WTC11 (cell line): Measurements from ENCODE around the gene NFIX. TPM values are rescaled to one million over a fixed set of nuclear protein-coding genes. Genes with fewer than 3 reads are reported as not detected.

Experiments
- ATAC-seq: fragments of 200-7000 bp; cut with Tn5 transposase; 2 replicates; pipeline ENCODE4 v1.10.0; 2021; ENCODE audit warnings: mild to moderate bottlenecking, moderate library complexity
- CTCF ChIA-PET: fragments of 300-600 bp; sonication (Branson Sonifier 250); formaldehyde crosslinking; loops from one replicate; lab custom pipeline; 2021; ENCODE audit warnings: antibody characterized with exemption; lab: Charles Lee
- POLR2A ChIA-PET: fragments of 350-600 bp; sonication (Branson Sonifier 250); formaldehyde crosslinking; loops from one replicate; lab custom pipeline; 2021; ENCODE audit warnings: antibody characterized with exemption; lab: Charles Lee
- DNase-seq: peaks from one replicate; pipeline ENCODE4 v3.0.0; 2021; ENCODE audit warnings: low spot score
- H3K27ac Mint-ChIP-seq: 2 replicates; pipeline ENCODE4 v1.8.0; 2021; ENCODE audit warnings: mixed read lengths
- H3K27me3 Mint-ChIP-seq: 2 replicates; pipeline ENCODE4 v1.8.0; 2021; ENCODE audit warnings: low read depth, mild to moderate bottlenecking, moderate library complexity, mixed read lengths
- H3K36me3 Mint-ChIP-seq: 2 replicates; pipeline ENCODE4 v1.8.0; 2021; ENCODE audit warnings: mixed read lengths
- H3K4me1 Mint-ChIP-seq: 2 replicates; pipeline ENCODE4 v1.8.0; 2022; ENCODE audit warnings: mixed read lengths
- H3K4me3 Mint-ChIP-seq: 2 replicates; pipeline ENCODE4 v1.8.0; 2021; ENCODE audit warnings: mild to moderate bottlenecking, moderate library complexity, mixed read lengths
- H3K9me3 Mint-ChIP-seq: 2 replicates; pipeline ENCODE4 v1.8.0; 2021; ENCODE audit warnings: mixed read lengths
- ETV6 ChIP-seq: sonication (generic); formaldehyde crosslinking; IDR thresholded peaks from 2 replicates; pipeline ENCODE4 v1.8.1; 2022; ENCODE audit warnings: mild to moderate bottlenecking, missing genetic modification reagents
- FOXK1 ChIP-seq: sonication (generic); formaldehyde crosslinking; IDR thresholded peaks from 2 replicates; pipeline ENCODE4 v1.8.0; 2022; ENCODE audit warnings: mild to moderate bottlenecking, moderate library complexity, missing genetic modification reagents
- FOXP1 ChIP-seq: sonication (generic); formaldehyde crosslinking; IDR thresholded peaks from 2 replicates; pipeline ENCODE4 v1.8.0; 2022; ENCODE audit warnings: missing genetic modification reagents, mild to moderate bottlenecking, moderate library complexity, borderline replicate concordance
- GRHL2 ChIP-seq: fragments of 250-450 bp; sonication (Bioruptor Pico); IDR thresholded peaks from 2 replicates; pipeline ENCODE4 v1.8.0; 2022; ENCODE audit warnings: mild to moderate bottlenecking, moderate library complexity; ENCODE audit not compliant: insufficient replicate concordance, severe bottlenecking
- JAZF1 ChIP-seq: fragments of 250-450 bp; sonication (Bioruptor Pico); IDR thresholded peaks from 2 replicates; pipeline ENCODE4 v1.9.0; 2021; ENCODE audit warnings: moderate library complexity, mild to moderate bottlenecking, inconsistent platforms
- MYBL2 ChIP-seq: sonication (generic); formaldehyde crosslinking; IDR thresholded peaks from 2 replicates; pipeline ENCODE4 v1.8.1; 2023; ENCODE audit warnings: mild to moderate bottlenecking, moderate library complexity, missing genetic modification reagents
- NR1H2 ChIP-seq: sonication (generic); formaldehyde crosslinking; IDR thresholded peaks from 2 replicates; pipeline ENCODE4 v1.9.0; 2021; ENCODE audit warnings: mild to moderate bottlenecking, moderate library complexity, missing genetic modification reagents
- RELA ChIP-seq: sonication (generic); formaldehyde crosslinking; IDR thresholded peaks from 2 replicates; pipeline ENCODE4 v1.8.1; 2022; ENCODE audit warnings: missing genetic modification reagents, mild to moderate bottlenecking, borderline replicate concordance
- TP53 ChIP-seq: sonication (generic); formaldehyde crosslinking; IDR thresholded peaks from 2 replicates; pipeline ENCODE4 v1.8.1; 2023; ENCODE audit warnings: mild to moderate bottlenecking, missing genetic modification reagents
- ZNF263 ChIP-seq: sonication (generic); formaldehyde crosslinking; IDR thresholded peaks from 2 replicates; pipeline ENCODE4 v1.8.1; 2022; ENCODE audit warnings: low read depth, mild to moderate bottlenecking, moderate library complexity, missing genetic modification reagents
- total RNA-seq: library from RNA; stranded (reverse); gene quantifications from 3 replicates; pipeline ENCODE4 v1.2.3, GENCODE V29; 2021
- TF ChIP-seq, protein P1 (sequence below): sonication (generic); formaldehyde crosslinking; IDR thresholded peaks from 2 replicates; pipeline ENCODE4 v1.8.1; 2023; ENCODE audit warnings: mild to moderate bottlenecking, moderate library complexity, missing genetic modification reagents
- TF ChIP-seq, protein P2 (sequence below): sonication (generic); formaldehyde crosslinking; IDR thresholded peaks from 2 replicates; pipeline ENCODE4 v1.8.0; 2022; ENCODE audit warnings: mild to moderate bottlenecking, missing genetic modification reagents
- TF ChIP-seq, protein P3 (sequence below): sonication (generic); formaldehyde crosslinking; IDR thresholded peaks from 2 replicates; pipeline ENCODE4 v1.8.1; 2022; ENCODE audit warnings: missing genetic modification reagents, borderline replicate concordance
- TF ChIP-seq, protein P4 (sequence below): fragments of 250-450 bp; sonication (Bioruptor Pico); IDR thresholded peaks from 2 replicates; pipeline ENCODE4 v1.9.0; 2021; ENCODE audit warnings: mild to moderate bottlenecking
- TF ChIP-seq, protein P5 (sequence below): fragments of 250-450 bp; sonication (Bioruptor Pico); IDR thresholded peaks from 2 replicates; pipeline ENCODE4 v2.1.2; 2022; ENCODE audit warnings: mild to moderate bottlenecking, moderate library complexity
- TF ChIP-seq, protein P6 (sequence below): sonication (generic); formaldehyde crosslinking; IDR thresholded peaks from 2 replicates; pipeline ENCODE4 v1.8.1; 2022; ENCODE audit warnings: low read depth, missing genetic modification reagents, borderline replicate concordance
- TF ChIP-seq, protein P7 (sequence below): sonication (generic); formaldehyde crosslinking; IDR thresholded peaks from 2 replicates; pipeline ENCODE4 v1.8.1; 2023; ENCODE audit warnings: mild to moderate bottlenecking, missing genetic modification reagents, moderate library complexity
- TF ChIP-seq, protein P8 (sequence below): sonication (generic); formaldehyde crosslinking; IDR thresholded peaks from 2 replicates; pipeline ENCODE4 v1.8.1; 2023; ENCODE audit warnings: mild to moderate bottlenecking, missing genetic modification reagents

NFIX gene
- total RNA-seq, 1 experiment from 2014 or later = 1.4 TPM

DNA sequence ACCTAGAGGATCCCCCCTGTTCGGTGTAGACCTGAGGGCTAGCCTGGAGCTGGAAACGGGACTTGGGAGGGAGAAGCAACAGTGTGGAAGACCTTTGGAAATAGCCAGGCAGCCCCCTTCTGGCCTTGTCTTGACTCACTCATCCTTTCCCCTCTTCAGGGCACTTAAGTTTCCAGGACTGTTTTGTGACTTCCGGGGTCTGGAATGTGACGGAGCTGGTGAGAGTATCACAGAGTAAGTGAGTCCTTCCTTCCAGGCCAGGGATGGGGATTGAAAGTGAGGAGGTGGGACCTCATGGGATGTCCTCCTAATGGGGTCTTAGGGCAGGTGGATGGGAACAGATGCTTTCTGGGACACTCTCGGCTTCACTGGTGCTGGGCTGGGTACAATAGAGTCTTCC lies 78.0 kb downstream of the NFIX start:
- DNase-seq (no peak), ATAC-seq (no peak)
- H3K4me3 Mint-ChIP-seq = no peak overlapping the region
- CTCF ChIA-PET = interaction anchor here (1.2 to 20.5 kb wide), 6 partner anchors 15 to 108 kb away, joined by 6 to 294 read pairs (median 12); no protein-coding TSS in a partner anchor
- no peaks in the 10 kb centered on the region for H3K36me3 Mint-ChIP-seq
- H3K27ac Mint-ChIP-seq = no peak overlapping the region
- TF ChIP-seq JAZF1 (no peak), NR1H2 (no peak), GRHL2 (CRISPR knock-in tag) (no peak), RELA (no peak), ETV6 (CRISPR knock-in tag) (no peak), FOXP1 (CRISPR knock-in tag) (no peak), ZNF263 (no peak), TP53 (no peak), MYBL2 (CRISPR knock-in tag) (no peak), FOXK1 (CRISPR knock-in tag) (no peak)
- TF ChIP-seq, protein P1, sequence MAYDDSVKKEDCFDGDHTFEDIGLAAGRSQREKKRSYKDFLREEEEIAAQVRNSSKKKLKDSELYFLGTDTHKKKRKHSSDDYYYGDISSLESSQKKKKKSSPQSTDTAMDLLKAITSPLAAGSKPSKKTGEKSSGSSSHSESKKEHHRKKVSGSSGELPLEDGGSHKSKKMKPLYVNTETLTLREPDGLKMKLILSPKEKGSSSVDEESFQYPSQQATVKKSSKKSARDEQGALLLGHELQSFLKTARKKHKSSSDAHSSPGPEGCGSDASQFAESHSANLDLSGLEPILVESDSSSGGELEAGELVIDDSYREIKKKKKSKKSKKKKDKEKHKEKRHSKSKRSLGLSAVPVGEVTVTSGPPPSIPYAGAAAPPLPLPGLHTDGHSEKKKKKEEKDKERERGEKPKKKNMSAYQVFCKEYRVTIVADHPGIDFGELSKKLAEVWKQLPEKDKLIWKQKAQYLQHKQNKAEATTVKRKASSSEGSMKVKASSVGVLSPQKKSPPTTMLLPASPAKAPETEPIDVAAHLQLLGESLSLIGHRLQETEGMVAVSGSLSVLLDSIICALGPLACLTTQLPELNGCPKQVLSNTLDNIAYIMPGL (CRISPR knock-in tag) = no peak
- TF ChIP-seq, protein P2, sequence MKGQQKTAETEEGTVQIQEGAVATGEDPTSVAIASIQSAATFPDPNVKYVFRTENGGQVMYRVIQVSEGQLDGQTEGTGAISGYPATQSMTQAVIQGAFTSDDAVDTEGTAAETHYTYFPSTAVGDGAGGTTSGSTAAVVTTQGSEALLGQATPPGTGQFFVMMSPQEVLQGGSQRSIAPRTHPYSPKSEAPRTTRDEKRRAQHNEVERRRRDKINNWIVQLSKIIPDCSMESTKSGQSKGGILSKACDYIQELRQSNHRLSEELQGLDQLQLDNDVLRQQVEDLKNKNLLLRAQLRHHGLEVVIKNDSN = no peak
- TF ChIP-seq, protein P3, sequence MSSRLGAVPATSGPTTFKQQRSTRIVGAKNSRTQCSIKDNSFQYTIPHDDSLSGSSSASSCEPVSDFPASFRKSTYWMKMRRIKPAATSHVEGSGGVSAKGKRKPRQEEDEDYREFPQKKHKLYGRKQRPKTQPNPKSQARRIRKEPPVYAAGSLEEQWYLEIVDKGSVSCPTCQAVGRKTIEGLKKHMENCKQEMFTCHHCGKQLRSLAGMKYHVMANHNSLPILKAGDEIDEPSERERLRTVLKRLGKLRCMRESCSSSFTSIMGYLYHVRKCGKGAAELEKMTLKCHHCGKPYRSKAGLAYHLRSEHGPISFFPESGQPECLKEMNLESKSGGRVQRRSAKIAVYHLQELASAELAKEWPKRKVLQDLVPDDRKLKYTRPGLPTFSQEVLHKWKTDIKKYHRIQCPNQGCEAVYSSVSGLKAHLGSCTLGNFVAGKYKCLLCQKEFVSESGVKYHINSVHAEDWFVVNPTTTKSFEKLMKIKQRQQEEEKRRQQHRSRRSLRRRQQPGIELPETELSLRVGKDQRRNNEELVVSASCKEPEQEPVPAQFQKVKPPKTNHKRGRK = no peak
- TF ChIP-seq, protein P4, sequence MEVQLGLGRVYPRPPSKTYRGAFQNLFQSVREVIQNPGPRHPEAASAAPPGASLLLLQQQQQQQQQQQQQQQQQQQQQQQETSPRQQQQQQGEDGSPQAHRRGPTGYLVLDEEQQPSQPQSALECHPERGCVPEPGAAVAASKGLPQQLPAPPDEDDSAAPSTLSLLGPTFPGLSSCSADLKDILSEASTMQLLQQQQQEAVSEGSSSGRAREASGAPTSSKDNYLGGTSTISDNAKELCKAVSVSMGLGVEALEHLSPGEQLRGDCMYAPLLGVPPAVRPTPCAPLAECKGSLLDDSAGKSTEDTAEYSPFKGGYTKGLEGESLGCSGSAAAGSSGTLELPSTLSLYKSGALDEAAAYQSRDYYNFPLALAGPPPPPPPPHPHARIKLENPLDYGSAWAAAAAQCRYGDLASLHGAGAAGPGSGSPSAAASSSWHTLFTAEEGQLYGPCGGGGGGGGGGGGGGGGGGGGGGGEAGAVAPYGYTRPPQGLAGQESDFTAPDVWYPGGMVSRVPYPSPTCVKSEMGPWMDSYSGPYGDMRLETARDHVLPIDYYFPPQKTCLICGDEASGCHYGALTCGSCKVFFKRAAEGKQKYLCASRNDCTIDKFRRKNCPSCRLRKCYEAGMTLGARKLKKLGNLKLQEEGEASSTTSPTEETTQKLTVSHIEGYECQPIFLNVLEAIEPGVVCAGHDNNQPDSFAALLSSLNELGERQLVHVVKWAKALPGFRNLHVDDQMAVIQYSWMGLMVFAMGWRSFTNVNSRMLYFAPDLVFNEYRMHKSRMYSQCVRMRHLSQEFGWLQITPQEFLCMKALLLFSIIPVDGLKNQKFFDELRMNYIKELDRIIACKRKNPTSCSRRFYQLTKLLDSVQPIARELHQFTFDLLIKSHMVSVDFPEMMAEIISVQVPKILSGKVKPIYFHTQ (CRISPR knock-in tag) = no peak
- TF ChIP-seq, protein P5, sequence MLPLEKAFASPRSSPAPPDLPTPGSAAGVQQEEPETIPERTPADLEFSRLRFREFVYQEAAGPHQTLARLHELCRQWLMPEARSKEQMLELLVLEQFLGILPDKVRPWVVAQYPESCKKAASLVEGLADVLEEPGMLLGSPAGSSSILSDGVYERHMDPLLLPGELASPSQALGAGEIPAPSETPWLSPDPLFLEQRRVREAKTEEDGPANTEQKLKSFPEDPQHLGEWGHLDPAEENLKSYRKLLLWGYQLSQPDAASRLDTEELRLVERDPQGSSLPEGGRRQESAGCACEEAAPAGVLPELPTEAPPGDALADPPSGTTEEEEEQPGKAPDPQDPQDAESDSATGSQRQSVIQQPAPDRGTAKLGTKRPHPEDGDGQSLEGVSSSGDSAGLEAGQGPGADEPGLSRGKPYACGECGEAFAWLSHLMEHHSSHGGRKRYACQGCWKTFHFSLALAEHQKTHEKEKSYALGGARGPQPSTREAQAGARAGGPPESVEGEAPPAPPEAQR (CRISPR knock-in tag) = no peak
- TF ChIP-seq, protein P6, sequence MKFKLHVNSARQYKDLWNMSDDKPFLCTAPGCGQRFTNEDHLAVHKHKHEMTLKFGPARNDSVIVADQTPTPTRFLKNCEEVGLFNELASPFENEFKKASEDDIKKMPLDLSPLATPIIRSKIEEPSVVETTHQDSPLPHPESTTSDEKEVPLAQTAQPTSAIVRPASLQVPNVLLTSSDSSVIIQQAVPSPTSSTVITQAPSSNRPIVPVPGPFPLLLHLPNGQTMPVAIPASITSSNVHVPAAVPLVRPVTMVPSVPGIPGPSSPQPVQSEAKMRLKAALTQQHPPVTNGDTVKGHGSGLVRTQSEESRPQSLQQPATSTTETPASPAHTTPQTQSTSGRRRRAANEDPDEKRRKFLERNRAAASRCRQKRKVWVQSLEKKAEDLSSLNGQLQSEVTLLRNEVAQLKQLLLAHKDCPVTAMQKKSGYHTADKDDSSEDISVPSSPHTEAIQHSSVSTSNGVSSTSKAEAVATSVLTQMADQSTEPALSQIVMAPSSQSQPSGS (CRISPR knock-in tag) = no peak
- TF ChIP-seq, protein P7, sequence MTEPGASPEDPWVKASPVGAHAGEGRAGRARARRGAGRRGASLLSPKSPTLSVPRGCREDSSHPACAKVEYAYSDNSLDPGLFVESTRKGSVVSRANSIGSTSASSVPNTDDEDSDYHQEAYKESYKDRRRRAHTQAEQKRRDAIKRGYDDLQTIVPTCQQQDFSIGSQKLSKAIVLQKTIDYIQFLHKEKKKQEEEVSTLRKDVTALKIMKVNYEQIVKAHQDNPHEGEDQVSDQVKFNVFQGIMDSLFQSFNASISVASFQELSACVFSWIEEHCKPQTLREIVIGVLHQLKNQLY (CRISPR knock-in tag) = no peak
- TF ChIP-seq, protein P8, sequence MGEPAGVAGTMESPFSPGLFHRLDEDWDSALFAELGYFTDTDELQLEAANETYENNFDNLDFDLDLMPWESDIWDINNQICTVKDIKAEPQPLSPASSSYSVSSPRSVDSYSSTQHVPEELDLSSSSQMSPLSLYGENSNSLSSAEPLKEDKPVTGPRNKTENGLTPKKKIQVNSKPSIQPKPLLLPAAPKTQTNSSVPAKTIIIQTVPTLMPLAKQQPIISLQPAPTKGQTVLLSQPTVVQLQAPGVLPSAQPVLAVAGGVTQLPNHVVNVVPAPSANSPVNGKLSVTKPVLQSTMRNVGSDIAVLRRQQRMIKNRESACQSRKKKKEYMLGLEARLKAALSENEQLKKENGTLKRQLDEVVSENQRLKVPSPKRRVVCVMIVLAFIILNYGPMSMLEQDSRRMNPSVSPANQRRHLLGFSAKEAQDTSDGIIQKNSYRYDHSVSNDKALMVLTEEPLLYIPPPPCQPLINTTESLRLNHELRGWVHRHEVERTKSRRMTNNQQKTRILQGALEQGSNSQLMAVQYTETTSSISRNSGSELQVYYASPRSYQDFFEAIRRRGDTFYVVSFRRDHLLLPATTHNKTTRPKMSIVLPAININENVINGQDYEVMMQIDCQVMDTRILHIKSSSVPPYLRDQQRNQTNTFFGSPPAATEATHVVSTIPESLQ (CRISPR knock-in tag) = no peak
- TF ChIP-seq, all 79 proteins: peak for 0
- peaks cover 34% of the 10 kb centered on the region for H3K27me3 Mint-ChIP-seq
- POLR2A ChIA-PET = no interaction called here
- H3K4me1 Mint-ChIP-seq = peaks cover 16% of the 10 kb centered on the region
- no peaks in the 10 kb centered on the region for H3K9me3 Mint-ChIP-seq
